ENCODE results near the gene FBXW11.

The FBXW11 gene

GRCh38 chr5:171849585-171850323 is 156.7 kb downstream of the FBXW11 start:
- Histone ChIP-seq H3K9me3 (no peaks in the 10 kb centered on the region), H3K4me3 (no peak overlapping the region), H3K4me1 (no peaks in the 10 kb centered on the region), H3K27me3 (ENCODE audit: low read depth) (no peaks in the 10 kb centered on the region), H3K36me3 (replicated peaks) (no peaks in the 10 kb centered on the region)
- DNase-seq (ENCODE audit: low spot score in 2 of 2) = no peak
- in situ Hi-C loops (cut with MboI; ENCODE audit: low sequenced_read_pairs) = loop anchor here (10.0 kb wide), 1 partner anchor 435 kb away; the partner anchor contains the start of gene FGF18

- H3K4me1 ChIP-seq = no peaks in the 10 kb centered on the region
- in situ Hi-C loops (cut with MboI; ENCODE audit: low sequenced_read_pairs) = no loop called here
- no peak overlapping the region for H3K4me3 ChIP-seq
- H3K27me3 ChIP-seq (ENCODE audit: low read depth) = no peaks in the 10 kb centered on the region
- H3K9me3 ChIP-seq = no peaks in the 10 kb centered on the region
- H3K36me3 ChIP-seq (replicated peaks) = no peaks in the 10 kb centered on the region
- no peak for DNase-seq (ENCODE audit: low spot score in 2 of 2)
Measured at GRCh38 chr5:171848911-171849520, 157.4 kb downstream of the FBXW11 start.

DNA sequence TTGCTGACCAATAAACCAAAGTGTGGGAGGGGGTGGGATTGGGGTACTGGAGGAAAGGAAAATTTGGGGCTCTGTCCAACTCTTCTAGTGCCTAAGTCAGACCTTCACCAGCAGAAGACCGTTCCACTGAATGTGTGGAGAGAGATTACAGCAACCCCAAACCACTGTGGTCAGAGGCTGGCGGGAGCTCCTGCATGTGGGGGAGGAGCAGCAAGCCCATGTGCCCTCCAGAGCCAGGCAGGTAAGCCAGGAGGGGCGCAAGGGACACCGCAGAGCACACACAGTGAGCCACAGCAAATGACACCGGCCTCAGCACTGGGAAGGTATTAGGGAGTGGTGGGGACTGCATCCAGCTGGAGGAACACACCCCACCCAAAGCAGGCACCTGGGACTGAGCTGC is 158.0 kb downstream of the FBXW11 start:
- H3K36me3 ChIP-seq (replicated peaks) = no peaks in the 10 kb centered on the region
- in situ Hi-C loops (cut with MboI; ENCODE audit: low sequenced_read_pairs) = no loop called here
- no peak for DNase-seq (ENCODE audit: low spot score in 2 of 2)
- H3K4me3 ChIP-seq = no peak overlapping the region
- no peaks in the 10 kb centered on the region for H3K27me3 ChIP-seq (ENCODE audit: low read depth)
- no peaks in the 10 kb centered on the region for H3K4me1 ChIP-seq
- no peaks in the 10 kb centered on the region for H3K9me3 ChIP-seq

- Histone ChIP-seq H3K36me3 (replicated peaks) (no peaks in the 10 kb centered on the region), H3K9me3 (no peaks in the 10 kb centered on the region), H3K27me3 (ENCODE audit: low read depth) (no peaks in the 10 kb centered on the region), H3K4me3 (no peak overlapping the region), H3K4me1 (no peaks in the 10 kb centered on the region)
- DNase-seq (ENCODE audit: low spot score in 2 of 2) = no peak
- in situ Hi-C loops (cut with MboI; ENCODE audit: low sequenced_read_pairs) = no loop called here
Measured at GRCh38 chr5:171848006-171848405, 158.4 kb downstream of the FBXW11 start.

- in situ Hi-C loops (cut with MboI; ENCODE audit: low sequenced_read_pairs) = no loop called here
- Histone ChIP-seq H3K4me3 (no peak overlapping the region), H3K9me3 (no peaks in the 10 kb centered on the region), H3K36me3 (replicated peaks) (no peaks in the 10 kb centered on the region), H3K27me3 (ENCODE audit: low read depth) (no peaks in the 10 kb centered on the region), H3K4me1 (no peaks in the 10 kb centered on the region)
- no peak for DNase-seq (ENCODE audit: low spot score in 2 of 2)
Measured at GRCh38 chr5:171847026-171847425, 159.4 kb downstream of the FBXW11 start.

GRCh38 chr5:171846323-171846722 is 160.1 kb downstream of the FBXW11 start:
- H3K4me3 ChIP-seq = no peak overlapping the region
- DNase-seq (ENCODE audit: low spot score in 2 of 2) = no peak

GRCh38 chr5:171845857-171846256 is 160.6 kb downstream of the FBXW11 start:
- Histone ChIP-seq H3K36me3 (replicated peaks) (no peaks in the 10 kb centered on the region), H3K4me1 (no peaks in the 10 kb centered on the region), H3K27me3 (ENCODE audit: low read depth) (no peaks in the 10 kb centered on the region), H3K9me3 (no peaks in the 10 kb centered on the region), H3K4me3 (no peak overlapping the region)
- in situ Hi-C loops (cut with MboI; ENCODE audit: low sequenced_read_pairs) = no loop called here
- DNase-seq (ENCODE audit: low spot score in 2 of 2) = no peak

More at GRCh38 chr5:171846323-171846722, 160.1 kb downstream of the FBXW11 start:
- no peaks in the 10 kb centered on the region for H3K27me3 ChIP-seq (ENCODE audit: low read depth)
- no peaks in the 10 kb centered on the region for H3K4me1 ChIP-seq
- in situ Hi-C loops (cut with MboI; ENCODE audit: low sequenced_read_pairs) = no loop called here
- no peaks in the 10 kb centered on the region for H3K9me3 ChIP-seq
- H3K36me3 ChIP-seq (replicated peaks) = no peaks in the 10 kb centered on the region

GRCh38 chr5:171845040-171845630 is 161.3 kb downstream of the FBXW11 start:
- Histone ChIP-seq H3K36me3 (replicated peaks) (no peaks in the 10 kb centered on the region), H3K4me3 (no peak overlapping the region), H3K27me3 (ENCODE audit: low read depth) (no peaks in the 10 kb centered on the region), H3K4me1 (no peaks in the 10 kb centered on the region), H3K9me3 (no peaks in the 10 kb centered on the region)
- DNase-seq (ENCODE audit: low spot score in 2 of 2) = no peak
- in situ Hi-C loops (cut with MboI; ENCODE audit: low sequenced_read_pairs) = no loop called here

DNA sequence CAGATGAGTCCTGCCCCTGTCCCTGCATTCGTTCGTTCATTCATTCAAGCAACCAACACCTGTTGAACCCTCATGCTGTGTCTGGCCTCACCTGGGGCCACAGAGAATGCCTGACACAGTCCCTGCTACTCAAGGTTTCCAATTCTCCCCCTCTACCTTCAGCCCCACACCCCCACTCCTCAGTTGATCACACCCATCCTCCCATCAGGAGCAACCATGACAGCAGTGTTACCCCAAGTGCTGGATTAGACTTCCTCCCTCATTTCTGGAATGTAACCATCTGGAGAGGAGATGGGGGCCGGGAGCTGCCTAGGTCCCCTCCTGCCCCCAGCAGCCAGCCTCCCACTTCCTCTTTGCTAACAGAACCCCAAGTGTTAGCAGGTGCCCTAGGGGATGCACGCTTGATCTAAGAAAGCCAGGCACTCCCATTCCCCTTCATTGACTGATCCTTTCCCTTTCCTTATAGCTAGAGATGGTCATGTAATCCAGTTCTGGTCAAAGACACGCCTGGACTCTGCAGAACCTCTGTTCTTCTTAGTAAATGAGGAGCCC is 163.6 kb downstream of the FBXW11 start:
- Histone ChIP-seq H3K36me3 (replicated peaks) (no peaks in the 10 kb centered on the region), H3K9me3 (no peaks in the 10 kb centered on the region), H3K4me3 (no peak overlapping the region), H3K27me3 (ENCODE audit: low read depth) (no peaks in the 10 kb centered on the region), H3K4me1 (no peaks in the 10 kb centered on the region)
- in situ Hi-C loops (cut with MboI; ENCODE audit: low sequenced_read_pairs) = no loop called here
- DNase-seq (ENCODE audit: low spot score in 2 of 2) = no peak

DNA sequence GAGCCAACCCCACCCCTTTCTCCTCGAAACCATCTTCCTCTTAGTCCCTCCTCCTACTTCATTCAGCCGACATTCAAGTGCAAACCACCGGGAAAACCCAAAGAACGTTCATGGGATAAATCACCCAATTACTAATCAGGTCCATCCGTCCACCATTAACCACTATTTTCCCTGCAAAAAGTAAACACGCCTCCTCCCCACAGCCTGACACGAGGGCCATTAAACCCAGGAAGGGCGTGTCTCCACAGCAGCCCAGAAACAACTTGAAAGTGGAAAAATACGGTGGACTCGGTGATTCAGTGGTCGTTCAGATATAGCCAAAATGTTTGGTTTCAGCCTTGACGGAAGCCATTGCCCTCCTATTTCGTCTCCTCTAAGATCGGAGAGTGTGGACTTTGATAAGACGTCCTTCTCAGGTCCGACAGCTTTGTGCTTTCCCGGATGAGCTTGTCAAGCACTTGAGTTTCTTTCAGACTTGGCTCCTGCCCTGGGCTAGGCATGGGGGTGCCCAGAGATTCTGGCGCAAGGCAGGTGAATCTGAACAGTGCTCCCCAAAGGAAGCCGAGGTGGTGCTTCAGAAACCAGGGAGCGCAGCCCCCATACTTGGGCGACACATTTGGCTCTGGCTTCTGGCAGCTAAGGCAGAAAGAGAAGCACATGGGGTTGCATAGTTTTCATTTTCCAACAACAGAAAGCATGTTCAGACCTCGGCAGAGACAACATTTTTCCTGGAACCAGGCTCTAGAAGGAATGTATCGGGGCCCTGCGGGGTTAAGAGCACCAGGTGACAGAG is 164.3 kb downstream of the FBXW11 start:
- no peak overlapping the region for H3K4me3 ChIP-seq
- H3K4me1 ChIP-seq = no peaks in the 10 kb centered on the region
- in situ Hi-C loops (cut with MboI; ENCODE audit: low sequenced_read_pairs) = no loop called here
- H3K9me3 ChIP-seq = no peaks in the 10 kb centered on the region
- no peak for DNase-seq (ENCODE audit: low spot score in 2 of 2)
- H3K36me3 ChIP-seq (replicated peaks) = no peaks in the 10 kb centered on the region
- no peaks in the 10 kb centered on the region for H3K27me3 ChIP-seq (ENCODE audit: low read depth)

- no peaks in the 10 kb centered on the region for H3K36me3 ChIP-seq (replicated peaks)
- H3K27me3 ChIP-seq (ENCODE audit: low read depth) = no peaks in the 10 kb centered on the region
- in situ Hi-C loops (cut with MboI; ENCODE audit: low sequenced_read_pairs) = no loop called here
- H3K4me3 ChIP-seq = no peak overlapping the region
- no peak for DNase-seq (ENCODE audit: low spot score in 2 of 2)
- no peaks in the 10 kb centered on the region for H3K4me1 ChIP-seq
- H3K9me3 ChIP-seq = no peaks in the 10 kb centered on the region
Measured at GRCh38 chr5:171840711-171841522, 165.5 kb downstream of the FBXW11 start.

GRCh38 chr5:171840066-171840465 is 166.4 kb downstream of the FBXW11 start:
- no peaks in the 10 kb centered on the region for H3K4me1 ChIP-seq
- H3K36me3 ChIP-seq (replicated peaks) = no peaks in the 10 kb centered on the region
- no peaks in the 10 kb centered on the region for H3K27me3 ChIP-seq (ENCODE audit: low read depth)
- in situ Hi-C loops (cut with MboI; ENCODE audit: low sequenced_read_pairs) = no loop called here
- no peaks in the 10 kb centered on the region for H3K9me3 ChIP-seq
- H3K4me3 ChIP-seq = no peak overlapping the region
- DNase-seq (ENCODE audit: low spot score in 2 of 2) = no peak

- Histone ChIP-seq H3K9me3 (no peaks in the 10 kb centered on the region), H3K4me3 (no peak overlapping the region), H3K4me1 (no peaks in the 10 kb centered on the region), H3K36me3 (replicated peaks) (no peaks in the 10 kb centered on the region), H3K27me3 (ENCODE audit: low read depth) (no peaks in the 10 kb centered on the region)
- no peak for DNase-seq (ENCODE audit: low spot score in 2 of 2)
- in situ Hi-C loops (cut with MboI; ENCODE audit: low sequenced_read_pairs) = no loop called here
Measured at GRCh38 chr5:171839112-171839511, 167.3 kb downstream of the FBXW11 start.

Measured in HAP-1 (cell line).